Activated CD8-positive, alpha-beta memory T cell treated with anti-CD3 and anti-CD28 coated beads for 1 hour (primary cell): ENCODE measurements around the gene ARHGEF7.
A peak's percentile ranks its signal among the peaks of the same experiment; 100 is the strongest.

Experiments used
- DNase-seq, 2 donors: peaks; one replicate each; pipeline ENCODE4 v3.0.0-alpha.2; 2020; ENCODE audit warnings: low read depth in 1 of 2; ENCODE audit errors: extremely low read depth in 1 of 2

The ARHGEF7 gene

DNA sequence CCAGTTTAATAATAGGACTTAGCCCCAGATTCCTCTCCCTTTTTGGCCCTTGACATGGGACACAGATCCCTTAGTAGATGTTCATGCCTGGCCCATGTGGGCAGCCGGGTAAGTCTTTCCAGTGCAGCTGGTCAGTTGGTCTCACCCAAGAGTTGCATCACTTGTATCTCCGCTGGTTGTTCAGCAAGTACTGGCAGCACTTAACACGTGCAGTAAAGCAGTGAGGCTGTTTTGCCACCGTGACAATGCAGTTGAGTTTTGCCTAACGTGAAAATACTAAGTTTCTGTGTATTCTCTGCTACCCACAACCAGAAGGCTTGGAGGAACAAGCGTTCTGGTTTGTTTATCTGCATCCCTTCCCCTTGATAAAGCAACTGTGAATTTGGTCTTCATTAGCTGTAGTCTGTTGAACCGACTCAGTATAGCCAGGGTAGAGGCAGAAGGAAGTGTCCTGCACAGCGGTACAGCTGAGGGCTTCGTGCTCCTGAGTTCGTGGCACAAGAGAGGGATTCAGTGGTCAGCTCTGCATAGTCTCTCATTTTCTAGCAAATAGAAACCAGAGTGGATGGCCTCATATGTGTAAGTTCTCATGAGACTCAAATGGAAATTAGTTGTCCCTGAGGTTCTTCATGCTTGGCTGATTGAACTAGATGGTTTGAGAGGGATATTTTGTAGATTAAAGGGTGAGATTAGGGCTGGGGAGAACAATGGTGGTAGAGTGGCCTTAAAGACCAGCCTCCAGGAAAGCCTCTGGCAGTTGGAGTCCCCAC lies 50.3 kb downstream of the ARHGEF7 start:
- no peak for DNase-seq

- no peak for DNase-seq
Measured at GRCh38 chr13:111166882-111167675, 52.0 kb downstream of the ARHGEF7 start.

DNA sequence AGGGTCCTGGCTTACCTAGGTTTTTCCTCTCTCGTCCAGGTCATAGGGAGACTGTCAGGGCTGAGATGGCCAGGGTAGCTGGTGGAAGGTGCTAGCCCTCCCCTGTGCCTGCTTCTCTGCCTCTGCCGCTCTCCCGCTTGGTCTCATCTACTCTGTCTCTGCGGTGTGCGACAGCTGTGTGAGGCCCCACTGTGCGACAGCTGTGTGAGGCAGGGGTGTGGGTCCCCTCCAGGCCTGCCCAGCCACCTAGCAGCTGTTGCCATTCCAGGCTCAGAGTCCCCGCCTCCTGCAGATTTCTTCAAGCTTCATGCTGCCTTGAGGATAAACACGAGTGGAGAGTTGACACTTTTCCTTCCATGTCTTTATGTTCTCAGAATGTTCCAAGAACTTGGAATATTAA lies 53.0 kb downstream of the ARHGEF7 start:
- no peak for DNase-seq

DNA sequence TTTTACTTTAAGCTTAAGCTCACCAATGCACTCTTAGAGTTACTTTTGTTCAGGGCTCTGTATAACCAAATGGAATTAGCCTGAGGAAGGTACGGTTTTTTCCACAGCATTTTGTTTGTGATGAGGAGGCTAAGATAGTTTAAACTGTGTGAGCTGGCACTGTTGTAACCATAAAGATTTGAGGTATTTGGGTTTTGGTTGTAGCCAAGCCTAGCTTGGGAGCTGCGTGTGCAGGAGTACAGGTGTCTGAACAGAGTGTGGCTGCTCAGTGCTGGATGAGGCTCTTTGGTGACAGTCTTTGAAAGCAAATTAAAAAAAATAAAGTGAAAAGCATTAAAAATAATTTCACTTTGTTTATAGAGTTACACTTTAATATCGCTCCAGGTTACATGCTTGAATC lies 56.0 kb downstream of the ARHGEF7 start:
- DNase-seq = no peak

DNA sequence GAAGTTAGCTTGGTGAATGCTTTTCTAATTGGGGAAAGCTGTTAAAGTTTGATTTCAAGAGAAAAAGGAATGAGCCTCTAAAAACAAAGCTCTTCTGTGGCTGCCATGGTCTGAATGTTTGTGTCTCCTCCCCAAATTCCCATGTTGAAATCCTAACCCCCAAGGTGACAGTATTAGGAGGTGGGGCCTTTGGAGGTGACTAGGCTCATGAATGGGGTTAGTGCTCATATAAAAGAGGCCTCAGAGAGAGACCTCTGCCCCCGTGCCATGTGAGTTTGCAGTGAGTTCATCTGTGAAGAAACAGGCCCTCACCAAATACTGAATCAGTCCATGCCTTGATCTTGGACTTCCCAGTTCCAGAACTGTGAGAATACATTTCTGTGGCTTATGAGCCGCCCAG lies 56.5 kb downstream of the ARHGEF7 start:
- no peak for DNase-seq

GRCh38 chr13:111174377-111175114 lies 59.4 kb downstream of the ARHGEF7 start:
- DNase-seq = no peak

DNA sequence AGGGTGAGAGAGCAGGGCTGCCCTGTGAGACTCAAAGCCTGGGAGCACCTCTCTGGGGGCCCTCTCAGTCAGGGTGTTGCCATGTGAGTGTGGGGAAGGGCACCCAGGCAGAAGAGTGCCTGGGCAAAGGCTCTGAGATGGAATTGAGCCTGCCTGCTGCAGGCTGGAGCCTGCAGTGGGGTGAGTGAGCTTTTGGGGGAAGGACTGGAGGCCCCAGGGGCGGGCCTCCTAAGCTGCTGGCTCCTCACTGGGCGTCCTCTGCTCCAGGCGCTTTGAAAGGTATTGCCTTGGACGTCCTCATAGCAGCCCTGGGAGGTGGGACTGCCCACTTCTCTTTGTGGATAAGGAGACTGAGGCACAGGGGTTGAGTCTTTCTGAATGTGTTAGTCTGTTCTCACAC lies 60.3 kb downstream of the ARHGEF7 start:
- no peak for DNase-seq

GRCh38 chr13:111175935-111176334 lies 60.8 kb downstream of the ARHGEF7 start:
- no peak for DNase-seq

DNA sequence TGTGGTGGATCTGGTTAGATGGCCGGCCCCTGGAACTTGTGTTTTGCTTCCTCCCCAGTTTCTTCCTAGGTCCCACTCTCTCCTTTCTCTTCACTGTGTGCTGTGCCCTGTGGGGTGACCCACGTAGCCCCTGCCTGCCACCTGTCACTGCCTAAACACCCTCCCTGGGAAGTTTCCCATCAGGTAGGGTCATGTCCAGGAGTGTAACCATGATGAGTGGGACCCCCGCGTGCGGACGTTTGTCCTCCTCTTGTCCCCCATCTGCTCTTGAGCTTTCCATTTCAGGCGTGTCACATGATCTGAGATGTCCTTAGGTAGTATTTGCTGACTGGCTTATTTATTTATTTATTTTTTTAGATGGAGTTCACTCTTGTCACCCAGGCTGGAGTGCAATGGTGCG lies 61.3 kb downstream of the ARHGEF7 start:
- no peak for DNase-seq

DNA sequence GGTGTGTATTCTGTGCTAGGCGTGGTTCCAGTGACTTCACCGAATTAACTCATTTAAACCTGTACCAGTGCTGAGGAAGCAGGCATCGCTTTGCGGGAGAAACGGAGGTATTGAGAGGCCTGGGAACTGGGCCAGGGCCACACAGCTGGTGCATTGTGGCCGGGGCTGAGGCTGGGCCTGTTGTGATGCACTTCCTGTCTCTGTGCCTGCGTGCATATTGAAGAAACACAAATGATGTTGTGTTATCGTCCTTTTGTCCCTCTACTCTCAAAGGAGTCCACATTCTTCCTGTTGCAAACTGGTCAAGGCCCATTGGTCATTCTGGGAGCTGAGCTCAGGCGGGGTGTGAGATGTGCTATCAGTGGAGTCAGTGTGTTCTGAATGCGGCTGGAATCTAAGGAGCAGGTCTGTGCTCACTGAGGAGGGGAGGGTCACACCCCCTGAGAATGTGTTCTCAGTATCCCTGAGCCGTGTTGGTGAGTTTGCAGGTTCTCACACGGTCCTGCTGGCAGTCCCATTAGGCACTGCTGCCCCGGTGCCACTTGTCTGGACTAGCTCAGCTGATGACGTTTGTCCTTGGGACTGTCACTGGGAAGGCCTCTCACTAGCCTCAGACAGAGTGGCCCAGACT lies 62.1 kb downstream of the ARHGEF7 start:
- DNase-seq = no peak

- no peak for DNase-seq
Measured at GRCh38 chr13:111177921-111178320, 62.8 kb downstream of the ARHGEF7 start.

DNA sequence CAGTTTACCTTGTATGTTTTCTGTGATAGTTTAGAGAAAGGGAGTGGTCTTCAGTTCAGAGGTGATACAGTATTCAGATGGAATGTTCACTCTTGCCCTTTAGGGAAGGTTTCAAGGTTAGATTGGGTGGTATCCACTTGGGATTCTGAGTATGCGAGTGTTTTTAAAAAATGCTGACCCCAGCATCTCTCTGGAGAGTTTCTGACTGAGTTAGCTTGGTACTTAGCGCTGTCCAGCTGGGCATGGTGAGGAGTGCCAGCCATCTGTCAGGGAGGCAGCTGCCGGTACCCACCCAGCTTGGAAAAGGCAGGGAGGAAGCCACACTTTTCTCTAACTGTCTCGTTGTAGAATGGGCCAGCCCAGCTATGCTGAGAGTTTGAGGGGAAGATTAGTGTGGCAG lies 63.3 kb downstream of the ARHGEF7 start:
- DNase-seq = no peak

DNA sequence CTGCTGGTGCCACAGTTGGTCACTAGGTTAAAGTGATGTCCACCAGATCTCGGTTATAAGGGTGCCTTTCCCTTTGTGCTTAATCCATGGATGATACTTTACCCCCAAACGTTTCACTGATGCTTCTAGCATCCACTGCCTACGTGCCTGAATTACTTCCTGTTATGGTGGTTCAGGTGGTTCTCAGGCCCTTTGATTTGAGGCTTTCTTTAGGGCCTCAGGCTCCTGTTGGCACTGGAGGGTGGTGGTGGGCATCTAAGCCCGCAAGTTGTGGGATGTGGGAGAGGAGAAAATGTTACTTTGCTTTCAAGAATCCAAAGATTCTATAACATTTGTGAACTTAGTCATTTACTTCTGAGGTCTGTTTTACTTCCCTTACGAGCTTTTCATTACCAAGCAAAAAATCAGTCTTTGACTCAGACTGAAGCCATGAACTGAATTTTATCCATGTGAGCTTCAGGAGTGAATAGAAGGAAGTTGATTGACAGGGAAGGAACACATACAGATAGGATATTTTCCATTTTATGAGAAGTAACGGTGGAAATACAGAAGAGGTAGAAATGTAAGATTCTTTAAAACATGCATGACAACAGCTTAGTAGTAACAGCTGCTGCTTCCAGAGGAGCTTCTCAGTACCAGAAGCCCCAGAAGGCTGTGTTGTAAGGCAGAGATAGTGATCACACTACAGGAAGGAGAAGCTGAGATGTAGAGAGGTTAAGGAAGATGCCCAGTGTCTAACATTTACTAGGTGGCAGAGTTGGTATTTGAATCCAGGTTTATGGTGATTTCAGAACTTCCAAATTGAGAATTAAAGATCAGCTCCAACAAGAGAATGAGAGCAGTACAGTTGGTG lies 65.0 kb downstream of the ARHGEF7 start:
- no peak for DNase-seq

GRCh38 chr13:111181977-111182376 lies 66.9 kb downstream of the ARHGEF7 start:
- DNase-seq = no peak

DNA sequence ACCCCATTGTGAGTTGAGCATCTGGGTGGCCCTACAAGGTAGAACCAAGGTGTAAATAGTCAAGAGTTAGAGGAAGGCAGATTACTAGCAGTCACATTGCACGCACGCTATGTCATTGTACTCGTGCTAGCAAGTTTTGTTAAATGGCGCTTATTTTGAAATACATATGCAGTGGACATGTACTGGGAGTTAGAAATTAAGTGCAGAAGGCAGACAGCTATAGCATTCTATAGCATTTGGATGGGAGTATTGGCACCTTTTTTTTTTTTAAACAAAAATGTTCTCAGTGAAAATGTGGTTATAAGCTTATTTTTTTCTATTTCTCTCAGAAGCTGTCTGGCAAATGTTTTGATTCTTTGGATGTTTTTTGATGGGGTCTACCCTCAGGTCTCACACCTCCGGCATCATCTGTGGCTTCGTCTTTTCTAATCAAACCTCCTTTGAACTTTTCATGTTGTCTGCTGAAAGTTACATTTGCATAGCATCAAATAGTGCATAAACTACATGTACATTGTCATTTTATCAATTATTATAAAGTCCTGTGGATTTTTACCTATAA lies 68.1 kb downstream of the ARHGEF7 start:
- DNase-seq = no peak

DNA sequence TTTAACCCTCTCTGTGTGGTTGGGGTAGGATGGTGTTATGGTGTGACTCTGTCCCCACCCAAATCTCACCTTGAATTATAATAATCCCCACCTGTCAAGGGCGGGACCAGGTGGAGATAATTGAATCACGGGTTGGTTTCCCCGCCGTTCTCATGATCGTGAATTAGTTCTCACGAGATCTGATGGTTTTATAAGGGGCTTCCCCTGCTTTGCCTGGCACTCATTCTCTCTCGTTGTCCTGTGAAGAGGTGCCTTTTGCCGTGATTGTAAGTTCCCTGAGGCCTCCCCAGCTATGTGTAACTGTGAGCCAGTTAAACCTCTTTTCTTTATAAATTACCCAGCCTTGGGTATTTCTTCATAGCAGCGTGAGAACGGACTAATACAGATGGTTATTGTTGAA lies 68.8 kb downstream of the ARHGEF7 start:
- no peak for DNase-seq

DNA sequence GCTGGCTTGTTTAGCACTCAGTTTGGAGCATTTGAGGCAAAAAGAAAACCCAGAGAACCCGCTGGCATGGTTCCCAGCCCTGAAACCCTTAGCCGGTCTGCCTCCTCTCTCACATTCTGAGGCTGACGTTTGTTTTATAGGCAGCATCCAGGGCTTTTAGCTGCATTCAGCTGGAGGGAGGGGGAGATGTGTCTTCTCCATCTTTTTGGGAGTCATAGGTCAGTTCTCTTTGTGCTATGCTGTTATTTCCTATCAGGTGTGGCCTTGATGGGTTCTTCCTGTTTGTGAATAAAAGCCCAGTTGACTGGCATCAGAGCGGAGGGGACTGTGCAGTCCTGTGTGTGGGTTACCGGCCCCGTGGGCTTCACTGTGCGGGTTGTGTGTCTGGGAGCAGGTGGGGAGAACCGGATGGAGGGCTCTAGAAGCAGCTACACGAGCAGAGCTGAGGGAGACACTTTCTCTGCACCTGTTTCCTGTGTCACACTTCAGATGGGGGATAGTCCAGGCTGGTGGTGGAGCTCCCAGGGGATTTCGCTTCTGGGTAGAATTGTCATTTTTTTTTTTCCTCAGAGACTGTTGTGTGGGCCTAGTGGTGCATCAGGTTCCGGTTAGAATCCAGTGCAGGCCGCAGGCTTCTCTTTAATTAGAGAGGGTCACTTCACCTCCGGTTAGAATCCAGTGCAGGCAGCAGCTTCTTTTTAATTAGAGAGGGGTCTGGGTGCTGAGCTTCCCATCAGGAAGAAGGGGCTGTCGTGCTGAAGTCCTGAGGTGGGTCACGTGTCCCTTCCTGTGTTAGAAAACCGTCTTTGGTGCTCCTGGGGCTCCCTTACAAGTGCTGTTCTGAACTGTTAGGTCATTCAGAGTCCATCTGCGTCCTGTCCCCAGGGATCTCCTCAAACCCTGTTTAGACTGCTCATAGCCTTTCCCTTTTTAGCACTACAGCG lies 69.6 kb downstream of the ARHGEF7 start:
- DNase-seq = peak in 1 of 2 donors; percentile 16

GRCh38 chr13:111186305-111186935 lies 71.3 kb downstream of the ARHGEF7 start:
- no peak for DNase-seq
